Smooth muscle cell of the brain vasculature (primary cell): ENCODE results near the gene RHOC.

Experiments used
- DNase-seq: peaks from one replicate; pipeline ENCODE4 v3.0.0-alpha.2; 2012; ENCODE audit warnings: low read depth, low spot score

The RHOC gene

DNA sequence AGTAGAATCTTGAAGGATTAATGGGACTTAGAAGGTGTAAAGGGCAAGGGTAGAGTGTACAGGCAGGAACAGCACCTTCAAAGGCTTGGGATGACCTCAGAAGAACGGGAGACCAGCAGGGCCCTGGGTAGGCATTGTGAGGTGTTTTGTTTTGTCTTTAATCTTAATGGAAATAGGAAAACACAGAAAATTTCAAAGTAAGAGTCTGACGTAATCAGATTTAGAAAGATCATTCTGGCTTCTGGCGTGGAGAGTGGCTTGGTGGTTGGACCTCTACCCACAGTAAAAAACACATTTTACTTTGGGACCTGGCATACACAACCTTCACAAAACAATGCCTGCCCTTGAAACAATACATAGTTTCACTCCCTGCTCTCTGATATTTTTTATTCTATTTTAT is 28.3 kb downstream of the RHOC start:
- no peak for DNase-seq

DNA sequence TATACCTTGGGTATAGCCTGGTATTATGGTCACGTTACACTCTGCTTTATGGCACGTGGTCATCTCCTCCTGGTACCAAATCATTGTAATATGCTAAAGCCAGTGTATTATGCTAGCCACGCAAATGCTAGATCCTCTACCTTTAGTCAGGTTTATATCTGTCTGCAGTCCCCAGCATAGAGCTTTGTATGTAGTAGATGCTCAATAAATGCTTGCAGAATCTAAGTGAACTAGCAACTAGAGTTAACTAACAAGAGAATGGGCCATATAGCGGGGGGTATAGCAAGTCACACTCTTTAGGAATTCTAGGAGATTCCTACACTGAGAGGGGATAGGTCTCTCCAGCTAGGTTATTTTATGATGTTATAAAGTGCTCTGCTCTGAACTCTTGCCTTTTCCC is 29.4 kb downstream of the RHOC start:
- no peak for DNase-seq

DNA sequence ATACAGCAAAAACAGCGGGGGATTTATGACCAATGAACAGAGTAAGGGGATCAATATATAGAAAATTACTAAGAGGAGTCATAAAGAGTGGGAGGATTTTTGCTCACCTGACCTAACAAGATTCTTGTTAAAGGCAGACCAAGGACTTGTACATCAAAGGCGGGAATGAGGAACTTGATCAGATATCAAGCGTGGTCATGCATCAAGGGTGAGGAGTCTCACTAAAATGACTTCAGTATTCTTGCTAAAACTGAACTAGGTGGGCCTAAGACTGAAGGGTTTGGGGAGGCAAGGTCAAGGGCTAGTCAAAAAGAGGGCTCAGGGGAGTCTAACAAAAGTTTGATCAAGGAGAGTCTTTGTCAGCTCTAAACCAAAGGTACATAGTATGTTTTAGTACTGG is 30.4 kb downstream of the RHOC start:
- no peak for DNase-seq

DNA sequence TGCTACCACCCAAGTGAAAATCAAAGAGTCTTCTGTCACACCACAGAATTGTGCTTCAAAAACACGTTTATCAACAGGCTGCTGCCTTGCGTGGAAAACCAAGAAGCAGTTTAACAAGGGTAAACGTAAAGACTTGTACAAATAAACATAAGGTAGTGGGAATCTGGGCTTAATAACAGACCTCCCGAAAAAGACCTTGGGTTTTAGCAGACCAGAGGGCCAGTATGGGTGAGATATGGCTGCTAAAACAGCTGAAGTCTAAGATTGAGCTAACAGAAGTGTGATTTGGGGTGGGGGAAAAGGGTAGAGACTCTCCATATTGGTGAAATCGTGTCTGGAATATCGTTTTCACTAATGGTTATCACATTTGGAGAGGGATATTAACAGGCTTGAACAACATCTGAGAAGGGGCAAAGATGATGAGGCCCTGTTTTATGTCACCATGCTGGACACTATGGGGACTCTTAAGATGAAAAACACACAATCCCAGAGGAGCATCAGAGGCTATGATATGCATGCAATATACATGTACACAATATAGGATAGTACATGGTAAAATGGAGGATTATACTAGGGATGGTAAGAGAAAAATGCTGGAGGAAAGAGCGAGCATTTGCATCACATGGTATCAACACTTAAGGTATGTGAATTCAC is 31.1 kb downstream of the RHOC start:
- DNase-seq: no peak

DNA sequence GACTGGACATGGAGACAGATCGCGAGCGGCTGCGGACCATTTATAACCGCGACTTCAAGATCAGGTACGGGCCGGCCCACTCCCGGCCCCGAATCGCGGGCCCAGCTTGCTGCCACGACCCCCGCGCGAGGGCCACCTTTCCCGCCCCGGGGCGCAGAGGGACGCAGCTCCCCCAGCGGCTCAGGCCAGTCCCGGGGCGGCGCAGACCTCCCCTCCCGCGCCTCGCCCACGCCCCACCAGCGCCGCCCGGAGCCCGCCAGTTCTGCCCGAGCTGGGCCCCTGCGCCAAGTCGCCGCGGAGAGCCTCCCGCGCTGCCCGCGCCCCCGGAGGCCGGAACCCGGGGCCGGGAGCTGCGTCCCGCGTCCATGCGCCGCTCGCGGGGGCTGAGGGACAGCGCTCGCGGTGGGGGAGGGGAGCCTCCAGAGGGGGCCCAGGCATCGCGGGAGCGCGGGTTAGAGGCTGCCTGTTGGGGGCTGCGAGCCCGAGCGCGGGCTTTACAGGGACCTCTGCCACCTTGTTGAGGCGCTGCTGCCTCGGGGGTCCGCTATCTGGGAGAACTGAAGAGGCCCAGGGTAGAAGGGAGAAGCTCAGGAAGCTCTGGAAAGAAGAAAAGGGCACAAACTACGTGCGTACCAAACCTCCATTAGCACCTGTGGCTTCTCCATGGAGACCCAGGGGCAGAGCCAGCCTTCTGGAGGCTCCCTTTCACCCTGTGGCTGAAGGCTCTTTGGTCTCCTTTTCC is 31.8 kb downstream of the RHOC start:
- no peak for DNase-seq

DNA sequence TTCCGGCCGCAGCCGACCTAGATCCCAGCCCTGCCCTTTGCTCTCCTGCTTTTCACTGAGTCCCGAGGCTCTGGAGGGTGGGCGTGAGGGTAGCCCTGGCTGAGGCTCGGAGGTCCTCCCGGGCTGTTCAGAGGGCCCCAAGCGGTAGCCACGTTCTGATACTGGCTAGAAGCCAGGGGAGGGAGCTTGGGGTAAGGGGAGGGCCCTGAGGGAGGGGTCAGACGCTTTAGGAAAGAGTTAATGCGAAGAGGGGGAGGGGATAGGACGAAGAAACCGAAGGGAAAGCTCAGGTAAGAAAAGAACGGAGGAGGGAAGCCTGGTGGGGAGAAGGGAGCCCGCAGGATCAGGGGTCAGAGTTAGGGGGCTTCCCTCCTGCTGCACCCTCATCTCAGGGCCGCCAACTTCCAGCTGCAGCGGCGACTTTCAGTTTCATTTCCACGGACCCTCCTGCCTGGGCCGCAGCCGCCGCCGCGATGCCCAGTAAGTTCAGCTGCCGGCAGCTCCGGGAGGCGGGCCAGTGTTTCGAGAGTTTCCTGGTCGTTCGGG is 32.4 kb downstream of the RHOC start, which contains the start of gene MOV10:
MOV10 (plus strand) TSS at position 220 of the 546 bp plus-strand sequence; CDS start at position 474, 254 bp downstream.
- peak; percentile 45 for DNase-seq

DNA sequence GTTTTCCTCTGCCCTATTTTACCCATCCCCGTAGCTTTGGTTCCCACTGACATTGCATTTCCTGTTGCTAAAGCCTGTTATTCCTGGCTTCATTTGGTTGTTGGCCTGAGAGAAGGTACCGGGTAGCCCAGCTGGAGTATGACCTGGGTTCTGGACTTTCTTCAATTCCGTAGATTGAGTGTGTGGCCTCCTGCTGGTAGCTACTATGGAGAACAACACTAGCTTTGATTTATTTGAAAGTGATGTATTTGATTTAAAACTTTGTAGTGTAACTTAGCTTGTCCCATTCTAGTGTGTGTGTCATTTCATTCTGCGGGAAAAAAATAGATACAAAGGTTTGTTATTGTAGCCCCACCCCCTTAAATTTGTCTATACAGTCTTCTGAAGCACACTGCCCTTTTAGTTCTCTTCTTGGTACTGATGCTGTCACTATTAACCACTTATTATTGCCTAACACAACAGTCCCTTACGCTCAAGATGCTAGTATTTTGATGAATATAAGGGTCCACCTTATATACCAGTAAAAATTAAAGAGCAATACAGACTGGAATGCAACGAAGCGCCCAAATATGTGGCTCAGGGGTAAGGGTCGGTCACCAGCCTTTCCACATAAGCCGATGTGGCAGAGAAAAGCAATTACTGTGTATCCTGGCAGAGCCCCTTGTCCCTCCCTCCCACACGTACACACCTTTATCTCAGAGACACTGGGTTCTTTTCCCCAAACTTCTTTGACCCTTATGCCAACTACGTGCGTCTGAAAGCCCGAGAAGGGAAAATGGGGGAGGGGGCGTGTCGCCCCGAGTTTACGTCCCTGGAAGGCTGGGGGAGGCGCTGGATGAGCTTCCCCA is 33.1 kb downstream of the RHOC start:
- peak; percentile 71 for DNase-seq

DNA sequence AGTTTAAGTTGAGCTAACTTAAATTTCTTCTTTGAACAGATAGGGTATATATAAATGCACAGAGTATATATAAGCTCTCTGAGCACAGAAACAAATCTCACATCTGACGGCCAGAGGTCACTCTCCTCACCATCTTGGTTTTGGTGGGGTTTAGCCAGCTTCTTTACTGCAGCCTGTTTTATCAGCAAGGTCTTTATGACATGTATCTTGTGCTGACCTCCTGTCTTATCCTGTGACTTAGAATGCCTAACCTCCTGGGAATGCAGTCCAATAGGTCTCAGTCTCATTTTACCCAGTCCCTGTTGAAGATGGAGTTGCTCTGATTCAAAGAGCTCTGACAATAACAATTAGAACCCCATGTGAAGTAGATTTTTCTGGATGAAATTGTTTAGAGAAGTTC is 34.1 kb downstream of the RHOC start:
- DNase-seq: no peak

DNA sequence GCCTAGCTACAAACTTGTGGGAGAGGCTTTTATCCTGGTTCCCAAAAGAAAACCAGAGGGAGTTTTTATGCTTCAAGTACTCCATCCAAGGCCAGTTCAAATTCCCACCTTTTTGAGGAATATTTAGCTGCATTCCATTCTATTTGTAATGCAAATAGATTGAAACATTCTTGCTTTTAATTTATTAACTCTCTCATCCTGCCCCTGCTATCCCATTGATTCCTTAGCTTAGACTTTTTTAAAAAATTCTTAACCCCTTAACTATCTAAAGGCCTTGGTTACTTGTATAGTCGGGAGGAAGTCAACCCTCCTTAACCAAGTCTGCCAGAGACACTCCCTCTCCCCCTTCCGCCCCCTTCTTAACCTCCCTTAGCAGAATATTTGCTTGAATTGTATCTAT is 34.9 kb downstream of the RHOC start:
- no peak for DNase-seq

DNA sequence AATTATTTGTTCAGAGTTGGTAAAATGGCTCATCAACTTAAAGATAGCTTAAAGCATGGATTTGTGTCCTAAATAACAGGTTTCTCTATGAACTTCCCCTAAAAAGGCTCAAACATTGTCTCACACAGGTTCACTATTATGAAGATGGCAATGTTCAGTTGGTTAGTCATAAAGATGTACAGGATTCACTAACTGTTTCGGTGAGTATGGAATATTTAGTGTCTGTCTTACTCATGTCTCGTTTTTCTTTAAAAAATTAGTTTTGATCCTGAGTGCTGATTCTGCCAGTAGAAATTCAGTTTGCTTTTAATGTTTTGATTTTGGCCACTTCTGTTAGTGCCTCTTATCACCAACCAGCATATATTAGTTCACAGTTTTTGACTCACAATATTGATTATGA is 40.0 kb downstream of the RHOC start:
- no peak for DNase-seq

DNA sequence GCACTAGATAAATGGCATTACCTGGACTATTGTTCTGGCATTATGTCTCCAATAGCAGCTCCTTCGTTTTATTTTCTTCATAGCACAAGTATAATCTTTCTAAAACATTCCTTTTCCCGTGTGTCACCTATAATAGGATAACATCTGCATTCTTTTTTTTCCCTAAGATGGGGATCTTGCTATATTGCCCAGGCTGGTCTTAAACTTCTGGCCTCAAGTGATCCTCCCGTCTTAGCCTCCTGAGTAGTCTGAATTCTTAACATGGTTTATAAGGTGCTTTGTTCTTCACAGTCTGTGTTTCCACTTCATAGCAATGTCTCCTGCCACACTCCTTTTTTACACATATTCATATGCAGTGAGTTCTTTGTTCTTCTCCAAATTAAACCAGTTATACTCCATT is 41.1 kb downstream of the RHOC start:
- no peak for DNase-seq

DNA sequence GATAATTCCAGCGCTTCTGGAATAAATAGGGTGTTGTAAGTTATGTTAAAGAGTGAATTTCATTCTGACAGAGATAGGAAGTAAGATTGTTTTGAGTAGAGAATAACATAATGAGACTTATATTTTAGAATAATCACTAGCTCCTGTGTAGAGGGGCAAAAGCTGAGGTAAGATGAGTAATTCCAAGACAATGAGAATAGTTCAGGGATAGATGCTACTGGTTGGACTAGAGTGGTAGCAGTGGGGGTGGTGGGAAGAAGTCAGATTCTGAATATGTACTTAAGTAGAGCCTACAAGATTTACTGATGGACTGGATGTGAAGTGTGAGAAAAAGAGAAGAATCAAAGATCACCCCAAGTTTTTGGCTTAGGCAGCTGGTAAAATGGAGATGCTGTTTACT is 55.7 kb downstream of the RHOC start:
- DNase-seq: no peak
